Measurements from ENCODE around the gene BGLAP.
"Not testable (repeated sequence)": the region's sequence is repeated elsewhere in the genome, so short reads cannot be mapped to it uniquely, and the experiment has no call there.

BGLAP gene

DNA sequence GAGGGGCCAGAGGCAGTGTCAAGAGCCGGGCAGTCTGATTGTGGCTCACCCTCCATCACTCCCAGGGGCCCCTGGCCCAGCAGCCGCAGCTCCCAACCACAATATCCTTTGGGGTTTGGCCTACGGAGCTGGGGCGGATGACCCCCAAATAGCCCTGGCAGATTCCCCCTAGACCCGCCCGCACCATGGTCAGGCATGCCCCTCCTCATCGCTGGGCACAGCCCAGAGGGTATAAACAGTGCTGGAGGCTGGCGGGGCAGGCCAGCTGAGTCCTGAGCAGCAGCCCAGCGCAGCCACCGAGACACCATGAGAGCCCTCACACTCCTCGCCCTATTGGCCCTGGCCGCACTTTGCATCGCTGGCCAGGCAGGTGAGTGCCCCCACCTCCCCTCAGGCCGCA, at the start of gene BGLAP:
Gene BGLAP (plus strand): TSS at position 259 of the 400 bp plus-strand sequence. CDS start 48 bp downstream, at position 307.
- no peak for DNase-seq

DNA sequence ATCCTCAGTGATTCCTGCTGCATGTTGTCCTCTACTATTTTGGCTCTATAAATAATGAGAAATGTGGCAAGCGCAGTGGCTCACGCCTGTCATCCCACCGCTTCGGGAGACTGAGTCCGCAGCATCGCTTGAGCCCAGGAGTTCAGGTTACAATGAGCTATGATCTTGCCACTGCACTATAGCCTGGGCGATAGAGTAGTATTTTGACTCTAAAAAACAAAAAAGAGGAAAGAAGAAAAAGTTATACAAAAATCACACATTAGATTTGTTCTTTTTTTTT, 48.8 kb upstream of the BGLAP start:
- DNase-seq, result no peak

DNA sequence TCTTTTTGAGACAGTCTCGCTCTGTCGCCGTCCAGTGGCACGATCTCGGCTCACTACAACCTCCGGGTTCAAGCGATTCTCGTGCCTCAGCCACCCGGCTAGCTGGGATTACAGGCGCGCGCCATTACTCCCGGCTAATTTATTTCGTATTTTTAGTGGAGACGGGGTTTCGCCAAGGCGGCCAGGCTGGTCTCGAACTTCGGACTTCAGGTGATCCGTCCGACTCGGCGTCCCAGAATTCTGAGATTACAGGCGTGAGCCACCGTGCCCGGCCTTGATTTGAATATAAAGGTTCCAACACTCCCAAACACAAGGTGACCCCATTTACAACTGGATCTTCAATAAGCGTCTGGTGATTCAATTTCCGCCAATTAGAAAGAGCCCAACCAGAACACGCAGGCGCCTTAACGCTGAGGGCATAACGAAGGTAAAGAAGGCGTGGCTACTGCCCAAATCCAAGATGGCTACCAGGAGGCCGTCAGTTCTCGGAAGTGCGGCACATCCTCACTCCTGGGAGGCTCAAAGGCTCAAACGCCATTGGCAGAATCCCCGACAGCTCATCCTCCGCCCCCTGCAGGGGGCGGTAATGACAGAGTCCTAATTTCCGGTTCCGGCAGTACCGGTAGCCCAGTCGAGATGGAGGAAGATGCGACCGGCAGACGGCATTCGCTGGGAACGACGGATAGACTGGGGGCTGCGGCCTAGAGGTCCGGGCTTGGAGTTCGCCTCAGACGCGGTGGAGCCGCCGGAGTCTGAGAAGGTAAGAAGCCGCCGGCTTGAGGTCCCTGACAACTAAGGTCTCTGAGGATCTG, 48.3 kb upstream of the BGLAP start, which contains the start of gene SLC25A44:
Gene SLC25A44 (plus strand): TSS at position 617 of the 812 bp plus-strand sequence. CDS start 5,744 bp downstream, outside the sequence.
- peak; percentile 97 for DNase-seq

DNA sequence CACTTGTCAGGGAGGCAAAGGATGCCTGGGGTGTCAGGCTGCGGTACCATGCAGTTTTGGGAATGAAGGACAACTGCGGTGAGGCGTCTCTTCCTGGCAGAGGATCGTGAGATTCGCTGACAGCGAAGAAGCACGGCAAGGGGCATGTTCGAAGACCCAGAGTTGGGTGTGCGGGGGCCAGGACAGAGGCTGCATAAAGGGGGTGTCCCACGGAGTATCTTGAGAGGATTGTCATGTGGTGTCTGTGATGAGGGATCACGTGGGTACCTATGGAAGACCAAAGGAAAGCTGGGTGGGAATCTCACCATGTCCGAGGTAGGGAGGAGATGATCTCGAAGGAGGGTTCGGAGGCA, 47.7 kb upstream of the BGLAP start:
- DNase-seq, result no peak

DNA sequence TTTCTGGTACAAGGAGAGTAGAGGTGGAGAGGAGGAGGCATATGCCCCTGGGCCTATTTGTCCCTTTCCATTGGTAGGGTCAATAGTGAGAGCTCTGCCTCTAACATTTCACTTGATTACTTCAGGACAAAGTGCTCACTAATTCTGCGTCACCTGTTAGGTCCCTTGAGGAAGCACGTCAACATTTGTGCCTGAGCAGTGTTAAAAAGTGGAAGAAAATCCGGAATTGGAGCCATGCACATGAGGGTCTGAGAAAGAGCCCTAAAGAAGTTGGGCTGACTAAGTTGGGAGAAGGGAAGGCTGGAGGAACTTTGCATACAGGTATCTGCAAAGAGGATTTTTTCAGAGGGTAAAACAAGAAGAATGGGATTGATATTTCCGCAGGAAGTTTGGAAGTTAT, 46.1 kb upstream of the BGLAP start:
- DNase-seq, result no peak

DNA sequence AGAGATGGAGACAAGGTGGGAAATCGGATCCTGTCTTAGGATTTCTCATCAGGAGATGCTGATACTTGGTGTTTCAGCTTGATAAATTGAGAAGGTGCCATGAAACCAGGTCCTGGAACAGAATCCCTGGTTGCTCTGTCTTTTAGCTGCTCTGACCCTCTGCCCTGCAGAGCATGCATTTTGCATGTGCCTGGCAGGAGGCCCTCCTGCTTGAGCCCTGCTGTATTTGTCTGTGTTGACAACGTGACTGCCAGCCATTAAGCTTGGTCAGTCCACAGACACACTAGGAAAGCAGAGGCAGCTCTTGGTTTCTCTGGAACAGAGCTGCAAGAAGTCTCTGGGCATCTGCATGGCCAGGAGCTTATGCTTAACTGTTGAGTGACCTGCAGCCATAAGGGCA, 45.5 kb upstream of the BGLAP start:
- no peak for DNase-seq

DNA sequence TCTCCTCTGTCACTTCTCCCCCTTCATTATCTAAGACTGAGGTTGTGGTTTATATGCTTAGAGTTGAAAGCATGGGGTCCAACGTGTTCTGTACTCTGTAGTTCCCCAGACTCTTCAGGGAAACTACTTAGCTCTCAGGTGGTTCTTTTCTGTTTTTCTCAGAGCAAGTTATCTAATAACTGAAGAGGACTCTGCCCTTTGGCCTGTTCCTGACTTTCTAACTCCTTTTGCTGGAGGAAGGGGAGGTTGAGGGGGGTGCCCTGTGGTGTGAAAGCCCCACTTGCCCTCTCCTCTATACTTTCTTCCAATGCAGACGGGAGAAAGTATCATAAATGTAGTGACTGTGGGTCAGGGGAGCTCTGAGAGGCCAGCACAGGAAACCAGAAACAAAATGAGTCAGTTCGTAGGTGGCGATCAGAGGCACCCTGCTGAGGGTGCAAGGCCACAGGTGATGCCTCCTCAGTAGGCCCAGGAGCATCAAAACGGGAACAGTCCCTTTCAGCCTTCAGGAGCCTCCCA, 43.1 kb upstream of the BGLAP start:
- DNase-seq, result peak; percentile 39

DNA sequence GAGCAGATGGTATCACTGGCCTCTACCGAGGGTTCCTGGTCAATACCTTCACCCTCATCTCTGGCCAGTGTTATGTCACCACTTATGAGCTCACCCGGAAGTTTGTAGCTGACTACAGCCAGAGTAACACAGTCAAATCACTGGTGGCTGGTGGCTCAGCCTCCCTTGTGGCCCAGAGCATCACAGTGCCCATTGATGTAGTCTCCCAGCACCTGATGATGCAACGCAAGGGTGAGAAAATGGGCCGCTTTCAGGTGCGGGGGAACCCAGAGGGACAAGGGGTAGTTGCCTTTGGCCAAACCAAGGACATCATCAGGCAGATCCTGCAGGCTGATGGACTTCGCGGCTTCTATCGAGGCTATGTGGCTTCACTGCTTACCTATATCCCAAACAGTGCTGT, 41.9 kb upstream of the BGLAP start:
- DNase-seq, result no peak

DNA sequence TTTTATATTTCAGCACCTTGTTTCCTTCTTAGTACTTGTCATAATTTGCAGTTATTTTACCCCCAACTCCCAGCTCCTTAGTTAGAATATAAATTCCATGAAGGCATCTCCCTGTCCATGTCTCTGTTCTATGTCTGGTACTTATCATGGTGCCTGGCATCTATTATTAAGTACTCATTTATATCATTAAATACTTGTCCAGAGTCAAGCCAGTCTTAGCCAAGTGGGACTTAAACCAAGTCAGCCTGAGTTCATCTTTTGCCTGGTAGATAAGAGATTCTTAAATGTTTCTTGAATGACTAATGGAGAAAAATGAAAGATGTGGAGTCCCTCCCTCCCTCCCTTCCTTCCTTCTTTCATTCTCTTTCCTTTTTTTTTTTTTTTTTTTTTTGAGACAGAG, 38.7 kb upstream of the BGLAP start:
- DNase-seq, result no peak

DNA sequence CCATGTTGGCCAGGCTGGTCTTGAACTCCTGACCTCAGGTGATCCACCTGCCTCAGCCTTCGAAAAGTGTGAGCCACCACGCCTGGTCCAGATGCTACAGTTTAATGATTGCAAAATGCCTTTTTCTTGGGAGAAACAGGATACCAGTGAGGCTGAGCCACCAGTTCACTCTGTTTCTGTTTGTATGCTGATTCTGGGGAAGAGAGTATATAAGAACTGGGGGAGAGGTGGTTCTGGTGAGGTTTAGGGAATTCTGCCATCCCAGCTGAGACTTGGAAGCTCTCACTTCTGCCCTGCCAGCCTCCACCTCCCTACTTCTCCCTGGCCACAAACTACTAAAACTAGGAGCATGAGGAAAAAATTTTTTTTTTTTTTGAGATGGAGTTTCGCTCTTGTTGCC, 37.3 kb upstream of the BGLAP start:
- DNase-seq, result no peak

DNA sequence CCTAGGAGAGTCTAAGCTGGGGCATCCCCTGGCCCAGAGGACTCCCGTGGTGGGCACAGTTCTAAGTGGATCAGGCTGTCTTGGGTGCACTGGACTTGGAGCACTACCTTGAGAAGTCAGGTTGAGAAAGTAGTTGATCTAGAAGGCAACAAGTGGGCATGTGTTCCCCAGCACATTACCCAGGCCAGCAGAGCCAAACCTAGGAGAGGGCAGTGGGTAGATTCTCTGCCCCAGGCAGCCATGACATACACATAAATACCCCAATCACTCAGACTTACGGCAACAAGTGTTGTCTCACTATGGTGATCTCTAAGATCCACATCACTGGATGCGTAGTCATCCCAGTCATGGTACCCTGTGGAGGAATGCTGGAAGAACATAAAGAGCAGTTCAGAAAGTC, 30.7 kb upstream of the BGLAP start:
- no peak for DNase-seq

DNA sequence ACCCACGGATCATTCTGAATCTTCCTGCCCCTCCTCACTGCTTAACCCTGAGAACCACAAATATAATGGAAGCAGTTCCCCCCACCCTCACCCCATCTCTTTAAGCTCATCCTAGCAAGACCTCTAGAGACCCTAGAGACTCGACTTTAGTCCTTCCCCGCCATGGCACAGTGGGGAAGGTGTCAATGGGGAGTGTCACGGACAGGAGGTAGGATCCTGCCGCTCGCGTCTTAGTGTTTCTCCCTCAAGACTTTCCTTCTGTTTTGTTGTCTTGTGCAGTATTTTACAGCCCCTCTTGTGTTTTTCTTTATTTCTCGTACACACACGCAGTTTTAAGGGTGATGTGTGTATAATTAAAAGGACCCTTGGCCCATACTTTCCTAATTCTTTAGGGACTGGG, 29.9 kb upstream of the BGLAP start:
- DNase-seq, result no peak

DNA sequence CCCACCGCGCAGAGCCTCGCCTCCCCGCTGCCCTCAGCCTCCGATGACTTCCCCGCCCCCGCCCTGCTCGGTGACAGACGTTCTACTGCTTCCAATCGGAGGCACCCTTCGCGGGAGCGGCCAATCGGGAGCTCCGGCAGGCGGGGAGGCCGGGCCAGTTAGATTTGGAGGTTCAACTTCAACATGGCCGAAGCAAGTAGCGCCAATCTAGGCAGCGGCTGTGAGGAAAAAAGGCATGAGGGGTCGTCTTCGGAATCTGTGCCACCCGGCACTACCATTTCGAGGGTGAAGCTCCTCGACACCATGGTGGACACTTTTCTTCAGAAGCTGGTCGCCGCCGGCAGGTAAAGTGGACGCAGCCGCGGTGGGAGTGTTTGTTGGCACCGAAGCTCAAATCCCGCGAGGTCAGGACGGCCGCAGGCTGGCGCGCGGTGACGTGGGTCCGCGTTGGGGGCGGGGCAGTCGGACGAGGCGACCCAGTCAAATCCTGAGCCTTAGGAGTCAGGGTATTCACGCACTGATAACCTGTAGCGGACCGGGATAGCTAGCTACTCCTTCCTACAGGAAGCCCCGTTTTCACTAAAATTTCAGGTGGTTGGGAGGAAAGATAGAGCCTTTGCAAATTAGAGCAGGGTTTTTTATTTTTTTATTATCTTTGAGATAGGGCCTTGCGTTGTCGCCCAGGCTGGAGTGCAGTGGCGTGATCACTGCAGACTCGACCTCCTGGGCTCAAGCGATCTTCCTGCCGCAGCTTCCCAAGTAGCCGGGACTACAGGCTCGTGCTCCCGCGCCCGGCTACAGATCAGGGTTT, 28.9 kb upstream of the BGLAP start, which contains the start of gene PMF1:
Gene PMF1 (plus strand): TSS at position 175 of the 811 bp plus-strand sequence. CDS start 9 bp downstream, at position 184.
- peak; percentile 98 for DNase-seq

DNA sequence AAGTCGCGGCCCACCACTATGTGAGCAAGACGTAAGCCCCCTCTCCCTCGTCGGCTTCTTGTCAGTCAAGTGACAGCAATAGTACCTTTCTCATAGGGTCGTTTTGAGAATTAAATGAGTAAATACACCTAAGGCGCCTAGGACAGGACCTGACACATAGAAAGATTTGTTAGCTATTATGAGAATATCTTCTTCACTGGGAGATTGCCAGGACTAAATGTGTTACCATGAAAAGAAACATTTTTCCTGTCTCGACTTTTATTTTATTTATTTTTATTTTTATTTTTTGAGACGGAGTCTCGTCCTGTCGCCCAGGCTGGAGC, 28.4 kb upstream of the BGLAP start:
- DNase-seq, result no peak

DNA sequence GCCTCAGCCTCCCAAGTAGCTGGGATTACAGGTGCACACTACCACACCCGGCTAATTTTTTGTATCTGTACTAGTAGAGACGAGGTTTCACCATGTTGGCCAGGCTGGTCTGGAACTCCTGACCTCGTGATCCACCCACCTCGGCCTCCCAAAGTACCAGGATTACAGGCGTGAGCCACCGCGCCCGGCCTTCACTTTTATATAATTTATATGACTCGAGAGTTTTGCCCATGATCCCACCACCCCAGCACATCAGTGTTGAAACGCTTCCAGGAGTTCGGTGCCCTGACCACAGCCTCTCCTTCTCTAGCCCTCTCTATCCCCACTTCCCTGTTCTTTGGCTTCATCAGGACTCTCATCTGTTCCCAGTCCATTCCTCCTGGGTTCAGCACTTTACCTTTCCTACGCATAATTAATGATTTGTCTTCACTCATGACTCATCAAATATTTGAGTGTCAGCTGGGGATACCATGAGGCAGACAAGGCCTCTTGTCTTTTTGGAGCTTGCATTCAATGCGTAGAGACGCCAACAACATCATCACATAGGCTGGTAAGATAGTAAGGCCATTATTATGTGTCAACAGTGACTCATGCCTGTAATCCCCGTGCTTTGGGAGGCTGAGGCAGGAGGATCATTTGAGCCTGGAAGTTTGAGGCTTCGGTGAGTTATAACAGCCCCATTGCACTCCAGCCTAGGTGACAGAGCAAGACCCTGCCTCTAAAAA, 27.8 kb upstream of the BGLAP start:
- peak; percentile 62 for DNase-seq

DNA sequence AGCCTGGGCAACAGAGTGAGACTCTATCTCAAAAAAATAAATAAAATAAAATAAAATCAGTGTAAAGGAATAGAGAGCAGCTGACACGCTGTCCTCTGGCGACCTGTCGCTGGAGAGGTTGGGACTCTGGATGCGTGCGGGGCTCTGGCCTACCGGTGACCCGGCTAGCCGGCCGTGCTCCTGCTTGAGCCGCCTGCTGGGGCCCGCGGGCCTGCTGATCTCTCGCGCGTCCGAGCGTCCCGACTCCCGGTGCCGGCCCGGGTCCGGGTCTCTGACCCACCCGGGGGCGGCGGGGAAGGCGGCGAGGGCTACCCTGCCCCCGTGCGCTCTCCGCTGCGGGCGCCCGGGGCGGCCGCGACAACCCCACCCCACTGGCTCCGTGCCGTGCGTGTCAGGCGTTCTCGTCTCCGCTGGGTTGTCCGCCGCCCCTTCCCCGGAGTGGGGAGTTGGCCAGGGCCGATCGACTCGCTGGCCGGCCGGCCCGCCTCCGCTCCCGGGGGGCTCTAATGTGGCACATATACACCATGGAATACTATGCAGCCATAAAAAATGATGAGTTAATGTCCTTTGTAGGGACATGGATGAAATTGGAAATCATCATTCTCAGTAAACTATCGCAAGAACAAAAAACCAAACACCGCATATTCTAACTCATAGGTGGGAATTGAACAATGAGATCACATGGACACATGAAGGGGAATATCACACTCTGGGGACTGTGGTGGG, 25.5 kb upstream of the BGLAP start:
- DNase-seq, result not testable (repeated sequence)

DNA sequence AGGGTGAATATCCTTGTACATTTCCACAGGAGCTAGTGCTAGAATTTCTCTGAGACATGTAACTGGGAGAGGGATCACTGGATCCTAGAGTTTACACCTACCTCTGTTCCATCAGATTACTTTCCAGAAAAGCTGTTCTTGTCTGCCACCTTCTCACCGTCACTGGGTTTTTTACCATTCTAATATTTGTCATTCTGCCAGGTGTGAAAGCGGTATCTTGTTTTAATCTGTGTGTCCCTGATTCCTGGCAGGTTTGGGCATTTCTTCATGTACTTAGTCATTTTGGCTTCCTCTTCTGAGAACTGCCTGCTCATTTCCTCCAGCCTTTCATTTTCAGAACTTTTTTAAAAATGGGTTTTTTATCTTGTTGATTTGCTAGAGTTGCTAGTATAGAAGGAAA, 24.1 kb upstream of the BGLAP start:
- peak; percentile 52 for DNase-seq

DNA sequence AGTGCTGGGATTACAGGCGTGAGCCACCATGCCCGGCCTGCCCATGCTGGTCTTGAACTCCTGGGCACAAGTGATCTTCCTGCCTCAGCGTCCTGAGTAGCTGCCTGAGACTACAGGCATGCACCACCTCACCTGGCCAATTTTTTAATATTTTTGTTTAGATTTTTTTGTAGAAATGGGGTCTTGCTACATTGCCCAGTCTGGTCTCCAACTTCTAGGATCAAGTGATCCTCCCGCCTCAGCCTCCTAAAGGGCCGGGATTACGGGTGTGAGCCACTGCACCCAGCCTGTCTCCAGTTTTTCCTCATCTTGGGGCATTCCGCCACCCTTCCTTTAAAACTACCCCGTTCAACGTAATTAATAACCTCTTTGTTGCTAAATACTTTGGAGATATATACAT, 21.8 kb upstream of the BGLAP start:
- DNase-seq, result no peak

DNA sequence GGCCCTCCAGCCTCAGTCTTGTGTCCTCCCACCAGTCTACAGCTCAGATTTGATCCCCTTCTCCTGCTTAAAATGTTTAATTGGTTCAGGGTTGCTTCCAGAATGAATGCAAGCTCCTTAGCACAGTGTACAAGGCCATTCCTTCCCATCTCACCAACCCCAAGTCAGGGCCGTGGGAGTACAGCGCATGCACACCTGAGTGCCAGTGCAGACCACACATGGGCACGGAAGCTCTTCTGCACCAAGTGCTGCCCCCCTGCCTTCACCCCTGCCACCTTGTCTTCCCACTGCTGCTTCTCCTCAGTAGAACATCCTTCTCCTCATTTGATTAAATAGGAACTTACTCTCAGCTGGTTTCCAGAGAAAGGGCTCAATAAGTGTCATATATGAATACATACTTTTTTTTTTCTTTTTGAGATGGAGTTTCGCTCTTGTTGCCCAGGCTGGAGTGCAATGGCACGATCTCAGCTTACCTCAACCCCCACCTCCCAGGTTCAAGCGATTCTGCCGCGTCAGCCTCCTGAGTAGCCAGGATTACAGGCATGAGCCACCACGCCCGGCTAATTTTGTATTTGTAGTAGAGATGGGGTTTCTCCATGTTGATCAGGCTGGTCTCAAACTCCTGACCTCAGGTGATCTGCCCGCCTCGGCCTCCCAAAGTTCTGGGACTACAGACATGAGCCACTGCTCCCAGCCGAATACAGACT, 19.8 kb upstream of the BGLAP start:
- DNase-seq, result no peak

DNA sequence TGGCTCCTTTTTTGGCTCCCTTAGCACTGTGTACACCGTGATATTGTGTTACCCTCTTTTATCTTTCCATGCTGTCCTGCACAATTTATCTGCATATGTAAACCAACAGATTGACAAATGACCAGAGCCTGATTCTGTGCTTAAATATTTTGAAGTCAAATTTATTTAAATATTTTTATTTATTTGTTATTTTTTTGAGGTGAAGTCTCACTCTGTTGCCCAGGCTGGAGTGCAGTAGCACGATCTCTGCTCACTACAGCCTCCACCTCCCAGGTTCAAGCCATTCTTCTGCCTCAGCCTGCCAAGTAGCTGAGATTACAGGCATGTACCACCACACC, 16.3 kb upstream of the BGLAP start:
- no peak for DNase-seq

DNA sequence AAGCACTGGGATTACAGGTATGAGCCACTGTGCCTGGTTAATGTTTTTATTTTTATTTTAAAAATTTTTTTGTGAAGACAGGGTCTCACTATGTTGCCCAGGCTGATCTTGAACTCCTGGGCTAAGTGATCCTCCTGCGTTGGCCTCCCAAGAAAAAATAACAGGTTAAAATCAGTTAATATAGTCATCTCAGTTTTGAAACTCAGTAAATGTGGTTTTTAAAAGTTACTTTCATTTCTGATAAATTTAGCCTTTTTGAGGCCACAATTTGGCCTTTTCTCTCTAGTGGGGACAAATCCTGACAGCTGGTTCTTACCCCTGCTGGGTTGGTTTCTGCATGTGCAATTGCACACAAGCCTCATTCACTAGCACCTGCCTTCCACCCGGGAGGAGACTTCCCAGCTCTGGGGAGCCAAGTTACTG, 15.9 kb upstream of the BGLAP start:
- no peak for DNase-seq

DNA sequence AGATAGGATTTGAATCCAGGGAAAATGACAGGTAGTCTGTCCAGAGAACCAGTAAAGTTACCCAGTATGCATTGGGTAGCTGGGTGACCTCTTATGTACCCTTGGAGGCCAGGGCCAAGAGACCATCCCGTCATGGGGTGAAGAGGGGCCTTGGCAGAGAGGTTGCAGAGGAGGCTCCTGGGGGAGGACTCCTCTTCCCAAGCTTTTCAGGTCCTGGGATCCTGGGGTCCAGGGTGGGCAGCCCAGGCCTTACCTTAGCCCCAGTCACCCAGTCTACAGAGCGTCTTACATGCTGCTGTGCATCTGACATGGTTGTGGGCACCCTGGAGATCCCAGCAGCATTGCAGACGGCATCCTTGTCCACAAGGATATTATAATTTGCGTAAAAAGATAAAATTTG, 15.2 kb upstream of the BGLAP start:
- DNase-seq, result no peak

Data from stimulated activated CD4-positive, alpha-beta T cell treated with anti-CD3 and anti-CD28 coated beads, Interleukin-1b, Interleukin-23, amount 100 ng/mL, for 48 hours (primary cell).